GM12873 (cell line): ENCODE measurements around the gene IPPK.

Experiments used
- TF ChIP-seq, protein P1 (sequence below): IDR thresholded peaks from 2 replicates; pipeline ENCODE4 v1.5.1; 2012; ENCODE audit warnings: low read depth, mild to moderate bottlenecking, moderate library complexity, low read length, control low read depth; ENCODE audit not compliant: insufficient read depth; ENCODE audit errors: missing control alignments

The IPPK gene

DNA sequence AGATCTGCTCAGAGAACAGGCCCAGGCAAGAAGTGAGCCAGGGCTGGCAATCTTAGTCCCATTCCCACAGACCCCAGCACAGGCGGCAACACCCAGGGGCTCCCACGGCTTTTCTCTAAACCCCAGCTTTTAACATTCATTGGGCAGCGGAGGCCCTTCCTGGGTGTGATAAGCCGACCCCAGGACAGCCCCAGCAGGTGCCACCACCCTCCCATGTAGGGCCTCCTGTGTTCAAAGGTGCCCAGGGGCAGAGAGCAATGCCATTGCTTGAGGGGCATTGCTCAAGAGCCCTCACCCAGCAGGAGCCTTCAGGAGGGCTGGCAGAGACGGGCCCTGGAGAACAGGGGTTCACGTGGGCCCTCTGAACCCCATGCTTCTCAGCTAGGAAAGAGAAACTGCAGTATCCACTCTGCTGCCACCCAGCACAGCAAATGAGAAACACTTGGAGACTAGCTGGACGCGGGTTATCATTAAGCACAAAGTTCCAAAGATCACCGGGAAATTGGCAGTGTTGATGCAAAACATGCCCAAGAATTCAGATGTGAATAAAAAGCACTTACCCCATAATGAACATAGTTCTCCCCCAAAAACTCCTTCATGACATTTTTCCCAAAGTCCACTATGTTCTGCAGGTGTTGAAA is 13.9 kb downstream of the IPPK start:
- TF ChIP-seq, protein P1, sequence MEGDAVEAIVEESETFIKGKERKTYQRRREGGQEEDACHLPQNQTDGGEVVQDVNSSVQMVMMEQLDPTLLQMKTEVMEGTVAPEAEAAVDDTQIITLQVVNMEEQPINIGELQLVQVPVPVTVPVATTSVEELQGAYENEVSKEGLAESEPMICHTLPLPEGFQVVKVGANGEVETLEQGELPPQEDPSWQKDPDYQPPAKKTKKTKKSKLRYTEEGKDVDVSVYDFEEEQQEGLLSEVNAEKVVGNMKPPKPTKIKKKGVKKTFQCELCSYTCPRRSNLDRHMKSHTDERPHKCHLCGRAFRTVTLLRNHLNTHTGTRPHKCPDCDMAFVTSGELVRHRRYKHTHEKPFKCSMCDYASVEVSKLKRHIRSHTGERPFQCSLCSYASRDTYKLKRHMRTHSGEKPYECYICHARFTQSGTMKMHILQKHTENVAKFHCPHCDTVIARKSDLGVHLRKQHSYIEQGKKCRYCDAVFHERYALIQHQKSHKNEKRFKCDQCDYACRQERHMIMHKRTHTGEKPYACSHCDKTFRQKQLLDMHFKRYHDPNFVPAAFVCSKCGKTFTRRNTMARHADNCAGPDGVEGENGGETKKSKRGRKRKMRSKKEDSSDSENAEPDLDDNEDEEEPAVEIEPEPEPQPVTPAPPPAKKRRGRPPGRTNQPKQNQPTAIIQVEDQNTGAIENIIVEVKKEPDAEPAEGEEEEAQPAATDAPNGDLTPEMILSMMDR, result no peak

DNA sequence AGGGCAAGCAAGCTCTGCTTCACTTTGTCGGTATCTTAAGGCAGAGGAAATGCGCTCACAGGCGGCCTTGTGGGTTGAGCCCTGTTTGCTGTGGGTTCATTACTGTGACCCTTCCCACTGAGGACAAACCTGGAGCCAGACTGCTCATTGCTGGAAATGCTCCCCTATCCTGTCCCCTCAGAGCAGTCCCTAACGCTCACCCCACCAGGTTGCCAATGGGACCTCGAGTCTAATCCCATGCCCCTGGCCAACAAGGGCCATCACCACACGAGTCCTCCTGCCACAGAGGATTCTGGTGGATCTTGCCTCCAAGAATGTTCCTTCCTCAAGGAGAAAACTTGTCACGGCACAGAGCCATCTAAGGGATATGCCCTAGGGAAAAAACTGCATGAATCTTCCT is 14.6 kb downstream of the IPPK start:
- TF ChIP-seq, protein P1, result no peak

DNA sequence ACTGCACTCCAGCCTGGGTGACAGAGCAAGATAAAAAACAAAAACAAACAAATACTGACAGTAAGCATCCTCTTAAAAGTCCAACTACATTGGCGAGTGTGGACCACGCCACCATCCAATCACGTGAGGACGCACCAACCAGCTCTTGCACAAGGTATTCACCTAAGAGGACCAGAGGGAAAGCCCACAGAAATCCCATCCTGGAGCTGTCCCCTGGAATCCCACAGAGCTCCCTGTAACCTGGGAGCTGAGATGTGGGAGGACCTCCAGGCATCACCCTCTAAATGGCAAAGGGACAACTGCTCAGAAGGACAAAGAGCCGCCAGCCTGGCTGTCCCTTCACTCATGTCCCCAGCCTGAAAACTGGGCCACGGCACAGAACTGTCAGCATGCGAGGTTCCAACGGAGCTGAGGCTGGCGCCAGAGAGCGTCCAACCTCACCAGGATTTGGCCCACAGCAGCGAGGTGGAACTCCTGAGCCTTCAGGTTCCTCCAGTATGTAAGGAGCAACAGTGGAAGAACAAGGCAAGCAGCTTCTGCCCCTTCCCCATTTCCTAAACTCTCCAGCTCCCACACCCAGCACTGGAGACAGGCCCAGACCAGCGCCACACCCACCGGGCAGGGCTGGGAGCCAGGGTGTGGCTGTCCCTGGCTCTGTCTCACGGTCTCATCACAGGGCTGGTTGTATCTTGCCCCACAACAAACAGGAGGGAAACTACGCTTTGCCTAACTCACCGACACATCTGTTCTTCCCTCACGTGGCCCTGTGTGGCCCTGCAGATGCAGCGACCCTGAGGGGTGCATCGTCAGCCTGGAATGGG is 15.2 kb downstream of the IPPK start:
- TF ChIP-seq, protein P1, result no peak

DNA sequence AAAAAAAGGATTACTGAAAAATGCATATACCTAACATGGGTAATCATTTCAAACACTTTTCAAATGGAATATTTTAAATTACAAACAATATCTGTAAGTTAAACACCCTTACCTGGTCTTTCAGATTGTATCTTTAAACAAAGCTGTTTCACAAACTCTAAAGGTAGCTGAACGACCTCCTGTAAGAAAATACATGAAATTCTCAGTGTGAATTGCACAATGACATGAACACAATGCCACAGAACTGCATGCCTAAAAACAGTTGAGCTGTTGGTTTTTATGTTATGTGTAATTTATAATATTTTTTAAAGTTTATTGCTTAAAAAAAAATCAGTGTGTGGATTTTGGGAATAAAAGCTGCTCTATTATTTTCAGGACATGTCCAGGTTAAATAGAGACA is 17.5 kb downstream of the IPPK start:
- TF ChIP-seq, protein P1, result no peak

DNA sequence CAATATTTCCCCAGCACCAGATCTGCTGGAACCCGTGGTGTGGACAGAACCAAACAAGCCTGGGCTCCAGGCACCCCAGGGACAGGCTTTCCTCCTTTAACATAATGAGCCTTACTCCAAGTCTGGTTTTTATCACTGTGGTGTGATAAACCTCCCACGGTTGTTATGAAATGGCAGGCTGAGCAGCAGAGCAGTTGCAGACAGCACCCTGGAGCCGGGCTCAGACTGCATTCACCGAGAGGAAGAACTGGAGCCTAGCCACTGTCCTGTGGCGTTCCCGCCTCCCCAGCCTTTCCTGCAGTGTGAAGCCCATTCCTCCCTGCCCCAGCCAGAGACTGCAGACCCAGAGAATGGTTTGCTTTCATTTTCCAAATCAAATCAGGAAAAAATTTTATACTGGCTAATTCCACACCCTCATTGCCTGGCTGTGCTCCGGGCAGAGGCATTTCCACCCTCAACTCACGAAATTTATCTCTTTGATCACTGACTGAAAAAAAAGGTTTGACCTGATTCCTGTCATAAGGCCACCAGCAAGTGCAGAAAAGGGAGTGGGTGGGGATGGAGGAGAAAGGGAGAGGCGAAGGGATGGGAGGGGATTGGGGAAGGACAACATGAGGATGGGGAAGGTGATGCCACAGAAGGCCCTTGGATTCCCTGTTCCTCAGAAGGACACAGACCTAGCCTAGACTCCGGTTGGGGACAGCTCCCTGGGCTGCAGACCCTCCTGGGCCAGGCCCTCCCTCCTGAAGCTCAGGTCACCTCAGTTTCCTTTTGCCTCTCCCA is 18.9 kb downstream of the IPPK start:
- TF ChIP-seq, protein P1, result no peak

DNA sequence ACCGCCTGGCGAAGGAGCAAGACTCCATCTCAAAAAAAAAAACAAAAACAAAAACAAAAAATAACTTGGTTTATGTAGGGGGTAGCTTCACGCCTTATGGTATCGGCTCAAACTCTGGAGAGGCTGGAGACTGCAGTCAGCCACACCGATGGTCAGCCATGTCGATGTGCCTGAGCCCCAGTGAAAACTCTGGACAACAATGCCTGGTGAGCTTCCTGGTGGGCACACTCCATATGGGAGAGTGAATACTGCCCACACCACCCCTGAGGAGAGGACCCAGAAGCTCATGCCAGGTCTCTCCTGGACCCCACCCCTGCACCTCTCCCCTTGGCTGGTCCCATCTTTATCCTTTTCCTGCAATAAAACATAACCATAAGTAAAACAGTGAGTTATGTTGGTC is 19.6 kb downstream of the IPPK start:
- TF ChIP-seq, protein P1, result no peak

DNA sequence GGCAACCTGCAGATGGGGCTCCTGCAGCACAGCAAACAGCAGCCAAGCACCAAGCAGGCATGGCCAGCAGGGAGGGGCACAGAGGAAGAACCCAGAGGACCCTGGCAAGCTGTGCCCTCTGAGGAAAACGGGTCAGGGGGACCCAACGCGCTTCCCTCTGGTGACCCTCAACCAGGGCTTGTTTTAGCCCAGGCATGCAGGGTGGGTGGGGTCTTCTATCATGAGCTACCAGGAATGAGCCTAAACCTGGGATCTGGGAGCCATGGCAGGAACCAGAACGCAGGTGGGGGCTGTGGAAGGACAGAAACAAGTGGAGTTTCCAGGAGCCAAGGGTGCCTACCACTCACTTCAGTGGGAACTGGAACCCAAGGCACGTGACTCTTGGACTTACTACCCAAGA is 20.9 kb downstream of the IPPK start:
- TF ChIP-seq, protein P1, result no peak
